Sigmoid colon (tissue), 7 donors: Measurements from ENCODE around the gene TMEM38B. TPM values are rescaled to one million over a fixed set of nuclear protein-coding genes. Genes with fewer than 3 reads are reported as not detected.

ENCODE experiments used
- DNase-seq: peaks from one replicate; pipeline ENCODE4 v3.0.0-alpha.2; 2019
- H3K27ac ChIP-seq, 4 donors: fragments of 200-600 bp; sonication (generic); one replicate each; pipeline ENCODE4 v1.5.1; 2016 to 2019; ENCODE audit warnings: mild to moderate bottlenecking in 1 of 4
- H3K27me3 ChIP-seq, 3 donors: fragments of 200-600 bp; sonication (generic); one replicate each; pipeline ENCODE4 v1.5.1; 2019; ENCODE audit warnings: mild to moderate bottlenecking in 1 of 3
- H3K36me3 ChIP-seq, 4 donors: fragments of 200-600 bp; sonication (generic); one replicate each; pipeline ENCODE4 v1.5.1; 2016 to 2019
- H3K4me1 ChIP-seq, 4 donors: fragments of 200-600 bp; sonication (generic); one replicate each; pipeline ENCODE4 v1.5.1; 2017 to 2019
- H3K4me3 ChIP-seq, 4 donors: fragments of 200-600 bp; sonication (generic); one replicate each; pipeline ENCODE4 v1.5.1; 2017 to 2019; ENCODE audit warnings: mild to moderate bottlenecking in 2 of 4, moderate library complexity in 1 of 4
- H3K9me3 ChIP-seq, 4 donors: fragments of 200-600 bp in 3 of 4; sonication (generic) in 3 of 4; one replicate each; pipeline versions ENCODE4 v1.5.1 to v1.6.1; 2013 to 2019
- EP300 ChIP-seq, 4 donors: sonication (generic); formaldehyde crosslinking; IDR thresholded peaks; one replicate each; pipeline ENCODE4 v1.6.1; 2017; ENCODE audit warnings: antibody characterized with exemption in 4 of 4
- POLR2A ChIP-seq, 2 donors: fragments of 450-650 bp; IDR thresholded peaks; one replicate each; pipeline ENCODE4 v1.6.1; 2016; ENCODE audit warnings: antibody characterized with exemption in 2 of 2, mild to moderate bottlenecking in 2 of 2, moderate library complexity in 2 of 2
- POLR2AphosphoS5 ChIP-seq, 4 donors: sonication (generic); formaldehyde crosslinking; IDR thresholded peaks; one replicate each; pipeline ENCODE4 v1.6.1; 2017; ENCODE audit warnings: antibody characterized with exemption in 4 of 4
- WGBS, 2 donors: extraction: QIAGEN DNeasy Blood & Tissue Kit; methylation state at CpG; one replicate each; pipeline ENCODE4 v1.1.7; 2013; 5-methylcytosine and 5-hydroxymethylcytosine counted together
- intact Hi-C: fragments of 100-400 bp; cut with DNase I; formaldehyde crosslinking; loops from one replicate; pipeline ENCODE4 v1.15.1; 2023
- polyA plus RNA-seq, 3 donors: library from polyadenylated mRNA; stranded (reverse); fragments of 200-250 nt; gene quantifications; one replicate each; pipeline ENCODE4 v1.2.3, GENCODE V29; 2013
- total RNA-seq, 4 donors: library from RNA; depleted of rRNA; stranded (reverse); fragments of >200 nt; gene quantifications; one replicate each; pipeline ENCODE4 v1.1.0, GENCODE V29; 2016
- TF ChIP-seq, protein P1 (sequence below), 4 experiments: fragments of 450-650 bp in 3 of 4; fragments of 200-600 bp in 1 of 4; IDR thresholded peaks; one replicate each; pipeline ENCODE4 v1.5.1; 2016 to 2019; ENCODE audit warnings: antibody characterized with exemption in 4 of 4, mild to moderate bottlenecking in 3 of 4, moderate library complexity in 2 of 4
- donor health status: healthy with polysubstance abuse.
- donor health status: Bipolar disorder and iron deficiency.
- donor health status: healthy.

The TMEM38B gene
- total and polyA plus RNA-seq, 7 donors, result 5.1 to 17.3 (median 8.9) TPM

DNA sequence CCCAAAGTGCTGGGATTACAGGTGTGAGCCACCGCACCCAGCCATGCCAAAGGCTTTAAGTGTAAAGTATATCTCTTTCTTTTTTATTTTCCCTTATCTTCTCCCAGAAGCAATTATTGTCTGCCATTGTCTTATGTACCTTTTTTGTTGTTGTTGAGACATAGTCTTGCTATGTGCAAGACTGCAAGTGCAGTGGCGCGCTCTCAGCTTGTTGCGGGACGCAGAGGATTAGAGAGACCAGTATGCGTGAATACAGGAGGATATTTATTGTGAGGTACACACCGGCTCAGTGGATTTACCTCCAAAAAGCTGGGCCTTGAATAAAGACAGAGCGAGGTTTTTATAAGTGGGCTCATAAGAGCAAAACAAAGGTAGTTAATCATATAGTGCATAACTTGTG is 11.8 kb downstream of the TMEM38B start:
- Histone ChIP-seq H3K36me3 (peaks cover 0 to 4% (median 0%) of the 10 kb centered on the region in 4 donors), H3K4me1 (no peaks in the 10 kb centered on the region), H3K27ac (no peak overlapping the region), H3K9me3 (no peaks in the 10 kb centered on the region), H3K27me3 (no peaks in the 10 kb centered on the region), H3K4me3 (no peak overlapping the region)
- 96 to 99% methylated on average over 8 of the region's 8 CpGs for WGBS, 2 donors
- TF ChIP-seq POLR2AphosphoS5 (IDR thresholded peaks at IDR 0.05), result no peak
- TF ChIP-seq EP300 (IDR thresholded peaks at IDR 0.05), result no peak
- no peak for TF ChIP-seq POLR2A (IDR thresholded peaks at IDR 0.05)
- TF ChIP-seq, protein P1, sequence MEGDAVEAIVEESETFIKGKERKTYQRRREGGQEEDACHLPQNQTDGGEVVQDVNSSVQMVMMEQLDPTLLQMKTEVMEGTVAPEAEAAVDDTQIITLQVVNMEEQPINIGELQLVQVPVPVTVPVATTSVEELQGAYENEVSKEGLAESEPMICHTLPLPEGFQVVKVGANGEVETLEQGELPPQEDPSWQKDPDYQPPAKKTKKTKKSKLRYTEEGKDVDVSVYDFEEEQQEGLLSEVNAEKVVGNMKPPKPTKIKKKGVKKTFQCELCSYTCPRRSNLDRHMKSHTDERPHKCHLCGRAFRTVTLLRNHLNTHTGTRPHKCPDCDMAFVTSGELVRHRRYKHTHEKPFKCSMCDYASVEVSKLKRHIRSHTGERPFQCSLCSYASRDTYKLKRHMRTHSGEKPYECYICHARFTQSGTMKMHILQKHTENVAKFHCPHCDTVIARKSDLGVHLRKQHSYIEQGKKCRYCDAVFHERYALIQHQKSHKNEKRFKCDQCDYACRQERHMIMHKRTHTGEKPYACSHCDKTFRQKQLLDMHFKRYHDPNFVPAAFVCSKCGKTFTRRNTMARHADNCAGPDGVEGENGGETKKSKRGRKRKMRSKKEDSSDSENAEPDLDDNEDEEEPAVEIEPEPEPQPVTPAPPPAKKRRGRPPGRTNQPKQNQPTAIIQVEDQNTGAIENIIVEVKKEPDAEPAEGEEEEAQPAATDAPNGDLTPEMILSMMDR (IDR thresholded peaks at IDR 0.05), result no peak
- DNase-seq, result no peak
- intact Hi-C loops, result no loop called here

DNA sequence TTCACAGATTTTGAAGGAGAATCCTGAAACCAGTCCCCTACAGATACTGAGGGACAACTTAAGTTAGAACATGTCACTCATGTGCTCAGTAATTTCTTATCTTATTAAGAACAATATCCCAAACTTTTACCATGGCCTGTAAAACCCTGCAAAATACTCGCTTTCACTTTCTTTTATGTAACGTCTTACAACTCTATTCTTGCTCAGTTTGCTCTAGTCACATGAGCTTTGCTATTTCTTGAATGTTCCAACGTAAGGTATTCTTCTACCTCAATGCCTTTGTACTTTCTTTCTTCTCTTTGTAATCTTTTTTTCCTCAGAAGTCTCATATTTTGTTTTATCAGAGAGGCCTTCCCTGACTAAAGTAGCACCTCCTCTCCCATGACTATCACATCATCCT is 14.1 kb downstream of the TMEM38B start:
- 18 to 27% methylated on average over 3 of the region's 3 CpGs for WGBS, 2 donors
- Histone ChIP-seq H3K36me3 (peaks cover 0 to 4% (median 0%) of the 10 kb centered on the region in 4 donors), H3K4me1 (no peaks in the 10 kb centered on the region), H3K9me3 (no peaks in the 10 kb centered on the region), H3K27ac (no peak overlapping the region), H3K4me3 (no peak overlapping the region), H3K27me3 (no peaks in the 10 kb centered on the region)
- intact Hi-C loops, result no loop called here
- DNase-seq, result no peak
- no peak for TF ChIP-seq EP300 (IDR thresholded peaks at IDR 0.05)

DNA sequence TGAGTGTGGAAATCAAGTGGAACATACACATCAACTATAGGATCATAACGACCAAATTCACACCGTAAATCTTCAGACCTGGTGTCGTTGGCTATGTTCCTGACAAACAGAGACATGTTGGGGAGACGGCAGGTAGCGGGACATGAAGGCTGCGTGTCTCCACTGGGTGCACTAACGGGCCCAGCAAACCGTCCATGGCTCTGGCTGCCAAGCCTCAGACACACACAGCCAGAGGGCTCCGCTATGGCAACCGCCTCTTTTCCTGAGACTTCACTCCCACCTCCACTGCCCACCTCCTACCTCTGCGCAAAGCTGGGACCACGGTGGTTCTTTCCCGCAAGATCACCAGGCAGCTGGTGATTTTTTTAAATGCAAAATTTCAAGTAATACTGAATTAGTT is 16.3 kb downstream of the TMEM38B start:
- intact Hi-C loops, result loop anchor here (10.0 kb wide), 1 partner anchor 96 kb away; no protein-coding TSS in a partner anchor
- no peaks in the 10 kb centered on the region for H3K4me1 ChIP-seq
- peaks cover 0 to 4% (median 0%) of the 10 kb centered on the region in 4 donors for H3K36me3 ChIP-seq
- TF ChIP-seq POLR2A (IDR thresholded peaks at IDR 0.05) (no peak), EP300 (IDR thresholded peaks at IDR 0.05) (no peak), POLR2AphosphoS5 (IDR thresholded peaks at IDR 0.05) (no peak)
- TF ChIP-seq, protein P1 (IDR thresholded peaks at IDR 0.05), result no peak
- DNase-seq, result no peak
- H3K27ac ChIP-seq, result no peak overlapping the region
- WGBS, 2 donors, result 96 to 97% methylated on average over 13 of the region's 13 CpGs
- no peak overlapping the region for H3K4me3 ChIP-seq
- H3K9me3 ChIP-seq, result no peaks in the 10 kb centered on the region
- H3K27me3 ChIP-seq, result no peaks in the 10 kb centered on the region

DNA sequence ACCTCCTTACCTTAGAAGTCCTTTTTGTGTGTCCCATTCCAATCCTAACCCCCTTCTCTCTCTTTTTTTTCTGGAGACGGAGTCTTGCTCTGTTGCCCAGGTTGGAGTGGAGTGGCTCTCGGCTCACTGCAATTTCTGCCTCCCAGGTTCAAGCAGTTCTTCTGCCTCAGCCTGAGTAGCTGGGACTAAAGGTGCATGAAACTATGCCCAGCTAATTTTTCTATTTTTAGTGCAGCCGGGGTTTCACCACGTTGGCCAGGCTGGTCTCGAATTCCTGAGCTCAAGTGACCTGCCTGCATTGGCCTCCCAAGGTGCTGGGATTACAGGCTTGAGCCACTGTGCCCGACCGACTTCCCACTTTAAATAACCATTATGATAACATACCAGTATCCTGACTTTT is 17.5 kb downstream of the TMEM38B start:
- intact Hi-C loops, result loop anchor here (10.0 kb wide), 1 partner anchor 97 kb away; no protein-coding TSS in a partner anchor
- Histone ChIP-seq H3K9me3 (no peaks in the 10 kb centered on the region), H3K4me3 (no peak overlapping the region), H3K27ac (no peak overlapping the region), H3K36me3 (no peaks in the 10 kb centered on the region), H3K27me3 (no peaks in the 10 kb centered on the region), H3K4me1 (no peaks in the 10 kb centered on the region)
- 92 to 93% methylated on average over 7 of the region's 7 CpGs for WGBS, 2 donors
- no peak for DNase-seq
- TF ChIP-seq EP300 (IDR thresholded peaks at IDR 0.05), result no peak
- TF ChIP-seq, protein P1 (IDR thresholded peaks at IDR 0.05), result no peak
- no peak for TF ChIP-seq POLR2A (IDR thresholded peaks at IDR 0.05)
- no peak for TF ChIP-seq POLR2AphosphoS5 (IDR thresholded peaks at IDR 0.05)

DNA sequence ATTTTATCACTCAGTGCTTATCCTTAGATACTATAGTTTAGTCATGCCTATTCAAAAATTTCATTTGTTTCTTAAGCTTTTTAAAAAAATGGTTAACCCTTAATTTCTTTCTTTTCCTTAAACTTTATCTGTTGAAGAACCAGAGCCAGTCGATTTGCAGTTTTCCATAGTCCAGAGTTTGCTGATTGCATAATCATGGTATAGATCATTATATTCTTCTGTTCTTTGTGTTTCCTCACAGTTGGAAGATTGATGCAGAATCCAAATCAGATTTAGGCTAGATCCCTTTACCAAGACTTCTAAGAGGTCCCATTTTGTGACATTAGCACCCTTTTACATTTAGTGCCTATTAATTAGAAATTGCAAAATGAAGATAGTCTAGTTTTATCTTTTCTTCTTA is 18.0 kb downstream of the TMEM38B start:
- TF ChIP-seq, protein P1 (IDR thresholded peaks at IDR 0.05), result no peak
- no peak for TF ChIP-seq EP300 (IDR thresholded peaks at IDR 0.05)
- TF ChIP-seq POLR2A (IDR thresholded peaks at IDR 0.05), result no peak
- TF ChIP-seq POLR2AphosphoS5 (IDR thresholded peaks at IDR 0.05), result no peak

More for the DNA sequence above, 18.0 kb downstream of the TMEM38B start:
- Histone ChIP-seq H3K36me3 (no peaks in the 10 kb centered on the region), H3K4me1 (no peaks in the 10 kb centered on the region), H3K9me3 (no peaks in the 10 kb centered on the region), H3K27me3 (no peaks in the 10 kb centered on the region), H3K4me3 (no peak overlapping the region), H3K27ac (no peak overlapping the region)
- 68 to 86% methylated on average over 1 of the region's 1 CpG for WGBS, 2 donors
- intact Hi-C loops, result loop anchor here (10.0 kb wide), 1 partner anchor 97 kb away; no protein-coding TSS in a partner anchor
- no peak for DNase-seq
